ENCODE measurements around the gene KRT1.
"Not testable (repeated sequence)": the region's sequence is repeated elsewhere in the genome, so short reads cannot be mapped to it uniquely, and the experiment has no call there.

The KRT1 gene

DNA sequence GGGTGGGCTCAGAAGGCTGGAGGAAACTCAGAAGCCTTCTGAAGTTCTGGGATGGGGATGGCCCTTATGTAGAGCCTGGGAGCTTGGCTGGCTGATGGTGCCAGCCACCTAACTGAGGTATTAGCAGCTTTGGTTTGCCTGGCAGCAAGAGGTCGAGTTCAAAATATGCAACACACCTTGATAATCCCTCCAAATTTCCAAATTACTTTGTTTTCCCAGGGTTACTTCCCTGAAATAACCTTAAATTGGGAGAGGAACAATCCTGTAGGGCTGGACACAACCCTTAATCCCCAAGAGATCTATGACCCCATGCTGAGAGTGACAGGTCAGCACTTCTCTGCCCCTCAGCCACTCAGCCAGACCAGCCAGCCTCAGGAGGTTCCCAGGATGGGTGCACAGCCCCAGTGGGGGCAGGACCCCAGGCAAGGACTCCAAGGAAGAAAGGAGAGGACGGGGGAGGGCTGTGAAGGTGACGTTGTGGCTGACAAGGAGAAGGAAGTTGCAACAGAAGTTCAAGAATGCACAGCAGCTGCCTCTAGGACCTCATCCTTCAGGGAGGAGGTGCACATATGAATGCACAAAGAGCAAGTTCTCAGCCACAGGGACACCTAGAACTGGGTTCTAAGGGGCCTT lies 41.7 kb upstream of the KRT1 start:
- TF ChIP-seq, protein P1, sequence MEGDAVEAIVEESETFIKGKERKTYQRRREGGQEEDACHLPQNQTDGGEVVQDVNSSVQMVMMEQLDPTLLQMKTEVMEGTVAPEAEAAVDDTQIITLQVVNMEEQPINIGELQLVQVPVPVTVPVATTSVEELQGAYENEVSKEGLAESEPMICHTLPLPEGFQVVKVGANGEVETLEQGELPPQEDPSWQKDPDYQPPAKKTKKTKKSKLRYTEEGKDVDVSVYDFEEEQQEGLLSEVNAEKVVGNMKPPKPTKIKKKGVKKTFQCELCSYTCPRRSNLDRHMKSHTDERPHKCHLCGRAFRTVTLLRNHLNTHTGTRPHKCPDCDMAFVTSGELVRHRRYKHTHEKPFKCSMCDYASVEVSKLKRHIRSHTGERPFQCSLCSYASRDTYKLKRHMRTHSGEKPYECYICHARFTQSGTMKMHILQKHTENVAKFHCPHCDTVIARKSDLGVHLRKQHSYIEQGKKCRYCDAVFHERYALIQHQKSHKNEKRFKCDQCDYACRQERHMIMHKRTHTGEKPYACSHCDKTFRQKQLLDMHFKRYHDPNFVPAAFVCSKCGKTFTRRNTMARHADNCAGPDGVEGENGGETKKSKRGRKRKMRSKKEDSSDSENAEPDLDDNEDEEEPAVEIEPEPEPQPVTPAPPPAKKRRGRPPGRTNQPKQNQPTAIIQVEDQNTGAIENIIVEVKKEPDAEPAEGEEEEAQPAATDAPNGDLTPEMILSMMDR (IDR thresholded peaks at IDR 0.05; ENCODE audit: insufficient read depth, low read depth, low read length, missing control alignments), result no peak
- H3K4me3 ChIP-seq (ENCODE audit: low read depth, low read length), result no peak overlapping the region
- DNase-seq (ENCODE audit: low read depth), result no peak

DNA sequence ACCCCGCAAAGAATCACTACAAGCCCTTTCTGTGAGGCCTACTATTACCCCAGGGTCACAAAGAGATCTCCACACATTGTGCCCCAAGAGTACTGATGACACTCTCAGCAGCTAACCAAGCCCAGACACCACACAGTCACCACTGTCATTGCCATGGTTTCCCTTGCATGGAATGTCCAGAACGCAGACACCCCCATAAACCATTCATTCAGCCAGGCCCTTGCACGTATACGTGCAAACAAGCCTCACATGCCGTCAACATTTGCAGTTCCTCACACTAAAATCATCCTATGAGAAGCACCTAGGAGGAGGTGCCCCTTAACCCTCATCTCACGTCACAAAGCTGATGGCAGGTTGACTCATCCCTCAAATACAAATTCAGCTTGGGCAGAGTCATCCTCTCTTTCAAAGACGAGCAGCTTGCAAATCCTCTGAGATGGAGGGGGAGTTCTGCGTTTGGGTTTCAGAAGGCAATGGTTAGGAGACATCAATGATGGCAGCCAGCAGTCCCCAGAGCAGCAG lies 40.2 kb upstream of the KRT1 start:
- TF ChIP-seq, protein P1 (IDR thresholded peaks at IDR 0.05; ENCODE audit: insufficient read depth, low read depth, low read length, missing control alignments), result no peak
- DNase-seq (ENCODE audit: low read depth), result no peak

DNA sequence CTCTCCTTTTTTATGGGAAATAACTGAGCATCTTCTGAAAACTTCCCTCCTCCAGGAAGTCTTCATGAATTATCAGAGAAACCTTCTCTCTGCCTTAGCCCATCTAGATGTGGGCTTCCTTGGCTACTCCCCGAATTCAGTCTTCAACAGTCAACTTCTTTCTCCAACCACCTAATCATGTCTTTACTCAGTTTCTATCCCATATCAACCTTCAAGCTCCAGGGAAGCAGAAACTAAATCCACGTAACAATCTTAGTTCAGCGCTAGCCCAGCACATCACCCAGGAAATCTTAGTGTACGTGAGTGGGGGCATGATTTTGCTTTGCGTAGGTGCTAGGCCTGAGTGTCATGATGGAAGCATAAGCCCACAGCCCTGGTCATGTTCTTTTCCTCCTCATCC lies 35.9 kb upstream of the KRT1 start:
- TF ChIP-seq, protein P1 (IDR thresholded peaks at IDR 0.05; ENCODE audit: insufficient read depth, low read depth, low read length, missing control alignments), result no peak
- no peak overlapping the region for H3K4me3 ChIP-seq (ENCODE audit: low read depth, low read length)
- DNase-seq (ENCODE audit: low read depth), result no peak

More for the DNA sequence above, 40.2 kb upstream of the KRT1 start:
- no peak overlapping the region for H3K4me3 ChIP-seq (ENCODE audit: low read depth, low read length)

DNA sequence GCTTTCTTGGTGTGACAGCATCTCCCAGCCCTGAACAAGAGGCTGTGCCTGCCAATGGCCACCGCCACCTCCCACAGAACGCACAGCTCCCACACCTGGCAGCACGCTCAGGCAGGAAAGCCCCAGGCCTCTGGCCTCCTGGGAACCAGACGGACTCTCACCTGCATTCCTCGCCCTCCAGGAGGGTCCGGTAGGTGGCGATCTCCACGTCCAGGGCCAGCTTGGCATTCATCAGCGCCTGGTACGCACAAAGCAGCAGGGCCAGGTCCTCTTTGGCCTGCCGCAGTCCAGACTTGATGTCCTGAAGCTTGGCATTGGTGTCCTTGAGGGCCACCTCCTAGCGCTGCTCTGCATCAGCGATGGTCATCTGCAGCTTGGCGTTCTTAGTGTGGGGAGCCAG lies 35.2 kb upstream of the KRT1 start:
- no peak overlapping the region for H3K4me3 ChIP-seq (ENCODE audit: low read depth, low read length)
- no peak for DNase-seq (ENCODE audit: low read depth)
- TF ChIP-seq, protein P1 (IDR thresholded peaks at IDR 0.05; ENCODE audit: insufficient read depth, low read depth, low read length, missing control alignments), result peak; percentile 13

DNA sequence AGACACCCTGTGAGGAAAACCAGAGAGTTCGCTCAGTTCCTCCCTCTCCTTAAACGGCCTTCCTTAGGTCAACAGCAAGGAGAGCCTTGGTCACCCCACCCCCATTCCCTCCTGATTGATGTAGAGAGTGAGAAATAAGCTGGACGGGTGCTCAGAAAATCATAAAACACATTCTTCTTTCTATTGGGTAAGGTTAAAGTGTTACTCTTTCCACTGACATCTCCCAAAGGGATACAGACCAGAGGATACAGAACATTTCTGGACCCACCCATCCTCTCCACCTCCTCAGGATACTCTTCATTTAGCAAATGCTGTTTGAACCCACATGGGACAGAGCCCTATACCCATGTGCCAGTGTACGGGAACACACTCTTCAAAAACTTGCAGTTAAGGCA lies 34.7 kb upstream of the KRT1 start:
- DNase-seq (ENCODE audit: low read depth), result no peak
- H3K4me3 ChIP-seq (ENCODE audit: low read depth, low read length), result no peak overlapping the region
- TF ChIP-seq, protein P1 (IDR thresholded peaks at IDR 0.05; ENCODE audit: insufficient read depth, low read depth, low read length, missing control alignments), result no peak

DNA sequence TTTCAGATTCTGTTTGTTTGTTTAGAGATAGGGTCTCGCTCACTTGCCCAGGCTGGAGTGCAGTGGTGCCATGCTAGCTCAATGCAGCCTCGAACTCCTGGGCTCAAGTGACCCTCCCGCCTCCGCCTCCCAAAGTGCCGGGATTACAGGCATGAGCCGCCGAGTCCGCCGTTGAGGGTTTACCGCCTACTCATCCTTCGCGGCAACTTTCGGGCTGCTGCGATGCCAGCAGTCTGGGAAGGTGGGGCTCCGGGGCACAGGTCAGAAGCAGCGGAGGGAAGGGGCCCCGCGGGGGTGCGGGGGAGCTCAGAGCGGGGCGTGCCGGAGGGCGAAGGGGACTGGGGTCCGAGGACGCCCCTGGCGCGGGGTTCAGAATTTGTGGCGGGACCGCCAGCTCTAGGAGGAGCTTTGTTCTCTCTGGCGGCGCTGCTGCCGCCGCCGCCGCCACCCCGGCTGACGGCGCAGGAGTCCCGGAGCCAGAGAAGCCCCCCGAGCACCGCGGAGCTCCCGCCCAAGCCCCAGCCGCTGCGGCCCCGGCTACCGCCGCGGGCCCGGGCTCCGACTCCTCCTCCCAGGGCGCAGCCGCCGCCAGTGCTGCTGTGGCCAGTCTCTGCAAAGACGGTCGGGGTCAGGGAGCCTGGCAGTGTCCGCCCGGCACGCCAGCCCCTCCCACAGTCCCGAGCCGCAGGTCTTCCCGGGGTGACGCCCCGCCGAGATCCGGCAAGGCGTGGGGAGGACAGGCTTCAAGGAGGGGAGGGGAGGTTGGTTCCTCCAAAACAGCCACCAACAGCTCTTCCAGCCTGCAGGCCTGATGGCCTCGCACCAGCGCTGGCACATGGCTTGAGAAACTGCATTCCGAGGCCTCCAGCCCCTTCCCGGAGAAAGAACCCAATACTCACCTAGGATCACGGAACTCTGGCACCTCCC lies 34.0 kb upstream of the KRT1 start:
- H3K4me3 ChIP-seq (ENCODE audit: low read depth, low read length), result no peak overlapping the region
- no peak for DNase-seq (ENCODE audit: low read depth)
- TF ChIP-seq, protein P1 (IDR thresholded peaks at IDR 0.05; ENCODE audit: insufficient read depth, low read depth, low read length, missing control alignments), result no peak

DNA sequence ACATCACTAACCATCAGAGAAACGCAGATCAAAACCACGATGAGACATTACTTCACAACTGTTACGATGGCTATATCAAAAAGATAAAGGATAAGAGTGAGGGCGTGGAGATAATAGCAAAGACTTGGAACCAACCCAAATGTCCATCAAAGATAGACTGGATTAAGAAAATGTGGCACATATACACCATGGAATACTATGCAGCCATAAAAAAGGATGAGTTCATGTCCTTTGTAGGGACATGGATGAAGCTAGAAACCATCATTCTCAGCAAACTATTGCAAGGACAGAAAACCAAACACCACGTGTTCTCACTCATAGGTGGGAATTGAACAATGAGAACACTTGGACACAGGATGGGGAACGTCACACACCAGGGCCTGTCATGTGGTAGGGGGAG lies 31.9 kb upstream of the KRT1 start:
- not testable (repeated sequence) for DNase-seq (ENCODE audit: low read depth); H3K4me3 ChIP-seq (ENCODE audit: low read depth, low read length)

All from GM12865 (cell line).